Measurements from ENCODE around the gene CEMIP. TPM values are rescaled to one million over a fixed set of nuclear protein-coding genes. Genes with fewer than 3 reads are reported as not detected.

CEMIP gene
- total and polyA plus RNA-seq, 2 of the 4 experiments (the other 2 are of a cell fraction): 63.8 to 78.0 TPM

DNA sequence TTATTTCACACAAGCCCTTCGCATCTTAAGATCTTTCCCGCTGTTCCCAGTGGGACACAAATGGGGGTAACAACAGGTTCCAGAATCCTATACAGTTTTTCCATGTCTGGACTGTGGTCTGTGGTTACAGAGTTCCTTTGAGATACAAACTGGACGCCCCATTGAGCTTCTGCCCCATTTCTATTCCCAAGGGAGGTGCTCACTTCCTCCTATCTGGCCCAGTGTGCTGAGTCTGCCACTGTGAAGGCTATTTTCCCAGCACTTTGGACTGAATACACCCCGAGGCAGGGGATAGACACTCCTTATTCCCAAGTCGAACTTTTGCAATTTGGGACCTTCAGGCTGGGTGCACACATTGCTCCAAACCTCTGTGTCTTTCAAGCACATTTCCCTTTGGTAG is 166.4 kb downstream of the CEMIP start:
- no peak overlapping the region for H3K14ac ChIP-seq (replicated peaks; ENCODE audit: low read depth, low read length)
- WGBS, 2 experiments (ENCODE audit: extremely low coverage in 2 of 2, insufficient read length in 1 of 2): 100% methylated on average over 1 of the region's 5 CpGs; no CpG with 5 or more reads in 1 of the 2 experiments

More for the DNA sequence above, 166.4 kb downstream of the CEMIP start:
- Histone ChIP-seq H2BK120ac (ENCODE audit: low read depth, low read length) (no peak overlapping the region), H3K56ac (ENCODE audit: extremely low read depth, insufficient read depth, low read length) (no peak overlapping the region), H3K9me3 (ENCODE audit: control insufficient read depth, insufficient read depth, low read length) (no peaks in the 10 kb centered on the region), H3K9me1 (ENCODE audit: insufficient read depth, low read length) (peaks cover 8% of the 10 kb centered on the region; the same call in 1 of the 2 replicates), H2AK9ac (replicated peaks; ENCODE audit: low read depth, low read length, poor library complexity) (no peak overlapping the region), H2BK5ac (ENCODE audit: low read depth, low read length, poor library complexity, severe bottlenecking) (no peak overlapping the region), H3K18ac (ENCODE audit: low read depth, low read length) (no peak overlapping the region), H2AFZ (replicated peaks; ENCODE audit: low read length, poor library complexity) (no peak overlapping the region), H3K27ac (ENCODE audit: insufficient read depth, low read length) (no peak overlapping the region), H2BK15ac (ENCODE audit: low read depth, low read length) (no peak overlapping the region), H3K4ac (ENCODE audit: low read depth, low read length) (no peak overlapping the region), H3K9ac (ENCODE audit: low read depth, low read length) (no peak overlapping the region), H4K91ac (ENCODE audit: insufficient read depth, low read depth, low read length) (no peak overlapping the region), H4K20me1 (ENCODE audit: insufficient read depth, low read length) (peaks cover 47% of the 10 kb centered on the region), H2BK20ac (ENCODE audit: low read depth, low read length) (no peak overlapping the region), H4K8ac (ENCODE audit: low read depth in 2 of 2, low read length in 2 of 2) (no peak overlapping the region), H3K4me1 (ENCODE audit: control insufficient read depth, insufficient read depth, low read length) (no peaks in the 10 kb centered on the region), H3K4me2 (ENCODE audit: low read depth, low read length) (no peak overlapping the region), H3K27me3 (ENCODE audit: control insufficient read depth, insufficient read depth, low read length) (no peaks in the 10 kb centered on the region), H3K23ac (ENCODE audit: low read depth, low read length) (no peak overlapping the region), H2AK5ac (ENCODE audit: low read depth, low read length) (no peak overlapping the region), H4K5ac (ENCODE audit: low read depth, low read length) (no peak overlapping the region), H3K79me1 (ENCODE audit: low read depth in 1 of 2, low read length in 2 of 2) (no peaks in the 10 kb centered on the region), H3K4me3 (ENCODE audit: insufficient read depth, low read depth, low read length) (no peak overlapping the region), H3K36me3 (ENCODE audit: control insufficient read depth, insufficient read depth, low read length) (peaks cover 96% of the 10 kb centered on the region)
- intact Hi-C loops (cut with micrococcal nuclease) (no loop called here), in situ Hi-C loops (cut with MboI; ENCODE audit: low sequenced_read_pairs) (no loop called here), dilution Hi-C loops (cut with HindIII; ENCODE audit: low sequenced_read_pairs, unreplicated experiment) (no loop called here)
- DNase-seq (no peak), ATAC-seq (ENCODE audit: low read depth) (no peak)
- CTCF ChIA-PET: interaction anchor here (0.8 kb wide), 1 partner anchor 24 kb away, joined by 3 read pairs; no protein-coding TSS in a partner anchor
- BruUV-seq (replicated peaks): no TSS peak
- TF ChIP-seq MAFK (IDR thresholded peaks at IDR 0.05; ENCODE audit: low read depth, low read length): no peak
- POLR2A ChIA-PET (ENCODE audit: unreplicated experiment): no interaction called here

Measured in IMR-90 (cell line).